Left ventricle myocardium inferior (tissue), 1 donor: ENCODE results near the gene STAP2. TPM values are rescaled to one million over a fixed set of nuclear protein-coding genes. Genes with fewer than 3 reads are reported as not detected.

ENCODE experiments used
- DNase-seq: peaks from one replicate; pipeline ENCODE4 v3.0.0-alpha.2; 2020
- H3K27ac ChIP-seq: fragments of 200-600 bp; replicated peaks from 2 replicates; pipeline ENCODE4 v1.8.0; 2021
- H3K27me3 ChIP-seq: fragments of 200-600 bp; 2 replicates; pipeline ENCODE4 v1.8.0; 2021; ENCODE audit warnings: low read depth
- H3K36me3 ChIP-seq: fragments of 200-600 bp; 2 replicates; pipeline ENCODE4 v1.8.0; 2021
- H3K4me1 ChIP-seq: fragments of 200-600 bp; 2 replicates; pipeline ENCODE4 v1.8.0; 2021
- H3K4me3 ChIP-seq: fragments of 200-600 bp; 2 replicates; pipeline ENCODE4 v1.8.0; 2021; ENCODE audit warnings: mild to moderate bottlenecking, moderate library complexity
- H3K9me3 ChIP-seq: fragments of 200-600 bp; replicated peaks from 2 replicates; pipeline ENCODE4 v1.8.0; 2021
- CTCF ChIP-seq: fragments of 200-600 bp; IDR thresholded peaks from 2 replicates; pipeline ENCODE4 v1.8.0; 2021; ENCODE audit warnings: antibody characterized with exemption, mild to moderate bottlenecking, borderline replicate concordance
- intact Hi-C: fragments of 100-400 bp; cut with micrococcal nuclease; formaldehyde crosslinking; loops from one replicate; pipeline ENCODE4 v1.11.0; 2022
- total RNA-seq: library from RNA; stranded (reverse); fragmentation: NEBNext Ultra II Directional; extraction: Animal tissue kit (Norgen Biotek cat#: 25700); gene quantifications from one replicate; pipeline ENCODE4 v1.2.1, GENCODE V29; 2021
- donor health status: DM: no; HTN: yes; CAD: no; lungs with severe emphysema.

The STAP2 gene
- total RNA-seq, 1 donor from 2014 or later = 2.6 TPM

- no peak for DNase-seq
- Histone ChIP-seq H3K36me3 (no peaks in the 10 kb centered on the region), H3K27ac (no peak within 1 kb of the TSS), H3K9me3 (no peaks in the 10 kb centered on the region), H3K4me3 (no peak within 1 kb of the TSS), H3K27me3 (peaks cover 75% of the 10 kb centered on the region), H3K4me1 (peaks cover 5% of the 10 kb centered on the region)
- no peak for TF ChIP-seq CTCF
- intact Hi-C loops = no loop called here
Observed at GRCh38 chr19:4302243-4302640, 36.4 kb downstream of the STAP2 start, which contains the start of gene TMIGD2. TSS of gene TMIGD2 (minus strand) at chr19:4302389. CDS start at chr19:4302385, 4 bp downstream.

GRCh38 chr19:4301590-4302242, 36.9 kb downstream of the STAP2 start:
- H3K27me3 ChIP-seq = peaks cover 77% of the 10 kb centered on the region
- TF ChIP-seq CTCF = no peak
- H3K27ac ChIP-seq = no peak overlapping the region
- H3K4me1 ChIP-seq = peaks cover 5% of the 10 kb centered on the region
- DNase-seq = no peak
- intact Hi-C loops = no loop called here
- no peak overlapping the region for H3K4me3 ChIP-seq
- no peaks in the 10 kb centered on the region for H3K9me3 ChIP-seq
- H3K36me3 ChIP-seq = no peaks in the 10 kb centered on the region

- intact Hi-C loops = no loop called here
- no peak for TF ChIP-seq CTCF
- Histone ChIP-seq H3K36me3 (no peaks in the 10 kb centered on the region), H3K4me3 (no peak overlapping the region), H3K27me3 (peaks cover 77% of the 10 kb centered on the region), H3K4me1 (peaks cover 5% of the 10 kb centered on the region), H3K27ac (no peak overlapping the region), H3K9me3 (no peaks in the 10 kb centered on the region)
- DNase-seq = no peak
Observed at GRCh38 chr19:4300589-4300988, 38.0 kb downstream of the STAP2 start.

DNA sequence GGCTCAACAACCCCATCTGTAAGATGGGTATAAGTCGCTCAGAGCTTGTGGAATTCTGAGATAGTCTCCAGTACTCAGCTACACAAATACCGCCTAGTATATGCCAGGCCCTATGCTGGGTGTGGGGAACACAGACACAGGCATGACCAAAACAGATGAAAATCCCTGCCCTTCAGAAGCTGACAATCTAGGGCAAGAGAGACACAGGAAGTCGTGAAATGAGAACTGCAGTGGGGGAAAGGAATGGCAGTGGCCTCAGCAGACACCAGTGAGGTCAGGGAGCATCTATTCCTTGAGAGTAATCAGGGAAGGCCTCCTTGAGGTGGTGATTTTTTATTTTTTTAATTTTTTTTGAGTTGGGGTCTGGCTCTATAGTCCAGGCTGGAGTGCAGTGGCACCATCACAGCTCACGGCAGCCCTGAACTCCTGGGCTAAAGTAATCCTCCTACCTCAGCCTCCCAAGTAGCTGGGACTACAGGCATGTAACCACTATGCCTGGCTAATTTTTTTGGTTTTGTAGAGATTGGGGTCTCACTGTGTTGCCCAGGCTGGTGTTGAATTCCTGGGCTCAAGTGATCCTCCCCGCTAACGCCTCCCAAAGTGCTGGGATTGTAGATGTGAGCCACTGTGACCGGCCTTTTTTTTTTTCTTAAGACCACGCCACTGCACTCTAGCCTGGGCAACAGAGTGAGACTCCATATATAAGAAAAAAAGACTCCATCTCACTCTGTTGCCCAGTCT, 39.6 kb downstream of the STAP2 start:
- Histone ChIP-seq H3K27me3 (peaks cover 74% of the 10 kb centered on the region), H3K4me3 (no peak overlapping the region), H3K36me3 (no peaks in the 10 kb centered on the region), H3K9me3 (no peaks in the 10 kb centered on the region), H3K4me1 (no peaks in the 10 kb centered on the region), H3K27ac (no peak overlapping the region)
- DNase-seq = no peak
- intact Hi-C loops = no loop called here
- TF ChIP-seq CTCF = no peak

DNA sequence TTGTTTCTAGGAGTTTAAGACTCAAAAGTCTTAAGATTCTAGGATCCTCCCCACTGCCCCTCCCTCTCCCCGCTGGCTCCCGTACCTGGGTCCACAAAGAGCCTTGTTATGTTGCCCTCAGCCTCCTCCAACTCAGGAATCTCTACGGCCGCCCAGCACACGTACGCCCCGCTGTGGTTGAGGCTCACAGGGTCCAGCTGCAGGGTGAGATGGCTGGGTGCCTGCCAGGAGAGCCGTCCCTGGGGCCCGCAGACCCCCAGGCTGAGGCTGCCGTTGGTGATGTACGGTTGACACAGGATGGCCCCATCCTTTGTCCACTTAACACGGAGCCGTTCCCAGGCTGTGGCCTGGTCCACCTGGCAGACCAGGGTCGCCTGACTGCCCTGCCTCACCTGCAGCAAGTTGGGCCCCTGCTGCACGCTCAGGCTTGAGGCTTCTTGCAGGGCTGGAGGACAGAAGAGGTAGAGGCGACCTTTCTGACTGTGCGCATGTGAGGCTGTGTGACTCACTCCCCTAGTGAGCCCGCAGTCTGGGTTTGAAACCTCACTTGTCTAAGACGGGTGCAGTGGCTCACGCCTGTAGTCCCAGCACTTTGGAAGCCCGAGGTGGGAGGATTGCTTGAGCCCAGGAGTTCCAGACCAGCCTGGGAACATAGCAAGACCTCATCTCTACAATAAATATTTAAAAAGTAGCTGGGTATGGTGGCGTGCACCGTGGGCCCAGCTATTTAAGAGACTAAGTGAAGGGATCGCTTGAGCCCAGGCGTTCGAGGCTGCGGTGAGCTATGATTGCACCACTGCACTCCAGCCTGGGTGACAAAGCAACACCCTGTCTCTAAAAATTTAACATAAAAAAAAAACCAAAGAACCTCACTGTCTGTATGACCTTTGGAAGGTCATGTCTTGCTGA, 40.5 kb downstream of the STAP2 start:
- Histone ChIP-seq H3K9me3 (no peaks in the 10 kb centered on the region), H3K27me3 (peaks cover 73% of the 10 kb centered on the region), H3K4me3 (no peak overlapping the region), H3K27ac (no peak overlapping the region), H3K36me3 (no peaks in the 10 kb centered on the region), H3K4me1 (no peaks in the 10 kb centered on the region)
- no peak for TF ChIP-seq CTCF
- no peak for DNase-seq
- intact Hi-C loops = no loop called here
